GM08714 (cell line): ENCODE measurements around the gene MRPS22.

ENCODE experiments used
- H3K4me3 ChIP-seq: fragments of 200-500 bp; sonication (Bioruptor generic); 2 replicates; pipeline ENCODE4 v1.5.1; 2014; ENCODE audit warnings: mild to moderate bottlenecking, low read length, inconsistent platforms
- ZNF274 ChIP-seq: IDR thresholded peaks from 2 replicates; pipeline ENCODE4 v1.6.1; 2012; ENCODE audit warnings: mild to moderate bottlenecking, low read depth, low read length

The MRPS22 gene

DNA sequence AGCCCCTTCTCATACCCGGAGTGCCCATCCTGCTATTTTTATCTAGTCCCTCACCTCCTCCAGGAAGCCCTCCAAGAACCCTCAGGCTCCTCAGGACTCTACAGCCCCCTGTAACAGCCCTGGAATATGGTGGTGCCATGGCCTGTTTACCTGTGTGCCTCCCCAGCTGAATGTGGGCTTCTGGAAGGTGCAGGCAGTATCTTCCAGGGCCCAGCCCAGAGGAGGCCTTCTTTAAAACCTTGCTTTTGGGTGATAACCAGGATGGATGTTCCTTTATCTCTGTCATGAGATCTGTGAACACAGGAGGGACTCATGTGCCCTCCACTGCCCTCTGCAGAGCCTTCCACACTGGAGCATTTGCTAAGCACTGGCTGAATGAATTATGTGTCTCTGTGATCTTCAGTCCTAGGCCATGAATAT is 36.7 kb upstream of the MRPS22 start:
- no peak for TF ChIP-seq ZNF274
- H3K4me3 ChIP-seq: no peak overlapping the region

GRCh38 chr3:139307601-139308555 is 35.9 kb upstream of the MRPS22 start:
- no peak for TF ChIP-seq ZNF274
- no peak overlapping the region for H3K4me3 ChIP-seq

DNA sequence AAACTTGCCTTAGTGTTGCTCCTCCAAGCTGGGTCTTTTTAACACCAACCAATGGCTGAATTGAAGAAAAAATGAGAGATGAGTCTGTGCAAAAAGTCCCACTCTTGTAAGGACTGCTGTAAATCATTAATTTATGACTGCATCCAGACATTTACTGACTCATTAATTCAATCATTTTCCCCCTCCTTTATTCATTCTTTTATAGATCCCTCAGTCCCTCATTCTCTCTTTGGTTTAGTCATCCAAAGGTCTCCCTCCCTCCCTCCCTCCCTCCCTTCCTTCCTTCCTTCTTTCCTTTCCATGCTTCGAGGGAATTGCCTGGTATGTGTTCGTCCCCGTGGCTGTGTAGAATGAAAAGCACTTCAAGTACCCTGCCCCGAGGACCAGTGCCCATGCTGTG is 35.3 kb upstream of the MRPS22 start:
- TF ChIP-seq ZNF274: no peak
- H3K4me3 ChIP-seq: no peak overlapping the region

DNA sequence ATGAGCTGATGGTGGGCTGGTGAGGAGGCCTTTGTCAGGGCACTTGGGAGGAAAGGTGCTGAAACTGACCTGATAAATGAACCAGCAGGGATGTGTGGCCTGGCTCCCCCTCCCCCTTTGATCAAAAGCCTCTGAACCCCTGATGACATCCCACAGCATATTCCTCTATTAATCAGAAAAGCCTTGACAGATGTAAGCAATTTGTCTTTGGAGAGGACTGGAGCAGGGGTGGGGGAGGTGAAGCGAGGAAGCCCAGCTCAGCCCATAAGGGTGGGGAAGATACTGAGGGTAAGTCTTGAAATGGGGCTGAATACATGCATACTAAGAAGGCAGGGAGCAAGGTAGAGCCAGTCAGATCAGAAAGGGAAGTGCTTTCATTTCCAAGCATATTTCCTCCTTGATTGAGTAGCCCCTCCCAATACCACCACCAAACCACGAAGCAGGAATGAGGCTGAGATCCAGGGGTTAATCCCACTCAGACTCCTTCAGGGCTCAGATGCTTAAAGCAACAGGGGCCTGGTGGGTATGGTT is 34.7 kb upstream of the MRPS22 start:
- no peak for TF ChIP-seq ZNF274
- H3K4me3 ChIP-seq: no peak overlapping the region

DNA sequence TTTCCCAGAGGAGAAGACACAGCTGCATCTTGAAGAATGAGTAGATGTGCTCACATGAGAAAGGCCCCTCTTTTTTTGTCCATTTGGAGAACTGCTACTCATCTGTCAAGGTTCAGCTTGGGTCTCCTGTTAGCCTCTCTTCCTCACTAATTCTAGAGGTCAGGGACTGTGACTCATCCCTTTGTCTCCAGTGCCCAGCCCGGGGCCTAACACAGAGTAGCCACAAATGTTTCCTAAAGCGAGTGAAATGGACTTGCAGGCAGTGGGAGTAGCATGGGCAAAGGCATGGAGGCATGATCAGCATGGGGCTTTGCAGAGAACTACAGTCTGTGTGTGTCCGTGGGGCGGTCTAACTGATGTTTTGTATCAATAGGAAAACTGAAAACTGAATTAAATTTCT is 33.9 kb upstream of the MRPS22 start:
- no peak for TF ChIP-seq ZNF274
- no peak overlapping the region for H3K4me3 ChIP-seq

DNA sequence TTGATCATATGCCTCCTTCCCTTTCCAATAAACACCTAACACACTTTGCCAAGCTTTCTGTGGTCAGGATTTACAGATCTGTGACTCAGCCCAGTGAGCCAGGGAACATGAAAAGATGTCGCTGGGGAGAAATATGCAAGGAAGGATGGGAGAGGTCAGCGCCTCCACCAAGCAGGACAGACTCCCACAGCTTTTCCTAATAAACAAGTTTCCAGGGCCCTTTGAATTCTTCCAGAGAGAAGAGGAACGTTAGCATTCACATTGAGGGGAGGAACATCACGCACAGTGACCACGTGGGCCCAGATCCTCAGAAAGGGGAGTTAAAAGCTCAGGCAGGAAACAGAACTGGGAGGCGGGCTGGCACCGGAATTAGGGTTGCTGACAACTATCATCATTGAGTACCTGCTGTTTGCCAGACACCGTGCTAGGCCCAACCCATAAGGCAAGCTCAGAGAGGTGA is 33.3 kb upstream of the MRPS22 start:
- no peak overlapping the region for H3K4me3 ChIP-seq
- TF ChIP-seq ZNF274: no peak

- no peak for TF ChIP-seq ZNF274
- no peak overlapping the region for H3K4me3 ChIP-seq
These were observed 32.3 kb upstream of the MRPS22 start for GRCh38 chr3:139311557-139311956.

GRCh38 chr3:139312416-139312815 is 31.4 kb upstream of the MRPS22 start:
- no peak overlapping the region for H3K4me3 ChIP-seq
- no peak for TF ChIP-seq ZNF274

DNA sequence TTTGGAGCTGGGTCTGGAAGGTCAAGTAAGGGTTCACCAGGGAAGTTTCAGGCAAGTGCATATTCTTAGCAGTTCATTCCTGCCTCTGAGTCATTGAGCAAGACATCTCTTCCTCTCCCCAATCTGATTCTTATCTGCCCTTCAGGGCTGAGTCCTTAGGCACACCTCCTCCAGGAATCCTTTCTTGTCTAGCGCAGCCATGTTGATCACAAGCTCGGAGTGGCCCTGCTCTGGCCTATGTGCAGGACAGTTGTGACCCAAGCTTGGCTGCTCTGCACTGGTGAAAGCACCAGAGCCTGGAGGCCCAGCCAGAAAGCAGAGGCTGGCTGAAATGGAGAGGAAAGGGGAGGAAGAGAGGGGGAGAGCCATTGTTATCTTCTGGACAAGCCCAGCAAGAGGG is 30.9 kb upstream of the MRPS22 start:
- TF ChIP-seq ZNF274: no peak
- H3K4me3 ChIP-seq: no peak overlapping the region

- no peak for TF ChIP-seq ZNF274
- H3K4me3 ChIP-seq: no peak overlapping the region
These were observed 29.9 kb upstream of the MRPS22 start for GRCh38 chr3:139313921-139314320.

DNA sequence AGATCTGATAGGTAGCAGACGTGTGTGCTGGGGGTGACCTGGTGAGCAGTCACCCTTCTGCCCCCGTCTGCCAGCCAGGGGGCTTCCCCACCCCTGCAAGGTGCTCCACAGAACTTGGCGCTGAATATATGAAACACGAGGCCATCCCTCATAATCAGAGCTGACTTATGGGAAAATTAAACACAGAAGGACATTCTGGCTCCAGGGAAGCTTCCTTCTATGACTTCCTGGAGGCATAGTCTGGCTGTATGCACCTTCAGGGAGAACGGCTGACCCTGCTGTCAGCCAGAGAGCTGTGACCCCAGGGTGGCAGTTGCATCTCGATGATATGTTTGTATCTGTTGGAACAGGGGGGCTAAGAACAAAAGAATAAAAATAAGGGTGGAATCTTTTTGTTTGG is 26.6 kb upstream of the MRPS22 start:
- TF ChIP-seq ZNF274: no peak
- no peak overlapping the region for H3K4me3 ChIP-seq

DNA sequence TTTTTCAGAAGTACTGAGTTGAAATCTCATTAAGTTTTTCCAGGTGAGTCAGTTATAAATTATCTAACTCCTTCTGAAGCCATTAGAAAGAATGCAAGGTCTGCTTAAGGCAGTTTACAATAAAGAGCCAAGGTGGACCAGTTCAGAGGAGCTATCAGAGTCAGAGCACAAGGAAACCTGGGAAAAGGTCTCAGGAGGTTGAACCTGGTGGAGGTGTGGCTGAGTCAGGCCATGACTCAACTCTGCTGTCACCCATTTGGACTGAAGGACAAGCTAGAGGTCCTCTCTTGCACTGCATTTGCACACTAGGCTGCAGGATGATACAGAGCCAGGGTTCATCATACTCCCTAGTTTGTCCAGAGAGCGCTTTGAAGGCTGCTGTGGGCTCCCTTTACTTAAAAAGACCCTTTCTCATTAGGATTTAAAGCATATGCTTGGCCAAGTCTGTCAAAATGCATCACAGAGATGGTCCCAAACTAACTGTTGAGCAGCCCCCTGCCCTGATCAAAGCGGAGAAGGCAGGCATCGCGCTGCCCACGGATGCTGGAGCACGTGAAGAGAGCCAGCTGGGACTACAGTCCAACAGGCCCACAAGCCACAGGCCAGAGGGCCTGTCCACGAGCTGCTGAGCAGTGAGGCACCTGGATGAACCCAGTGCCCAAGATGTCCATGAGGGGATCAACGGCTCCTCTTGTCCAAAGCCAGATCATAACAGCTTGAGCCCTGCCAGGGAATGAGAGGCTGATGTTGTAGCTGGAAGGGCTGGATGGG is 26.0 kb upstream of the MRPS22 start:
- TF ChIP-seq ZNF274: no peak
- no peak overlapping the region for H3K4me3 ChIP-seq

DNA sequence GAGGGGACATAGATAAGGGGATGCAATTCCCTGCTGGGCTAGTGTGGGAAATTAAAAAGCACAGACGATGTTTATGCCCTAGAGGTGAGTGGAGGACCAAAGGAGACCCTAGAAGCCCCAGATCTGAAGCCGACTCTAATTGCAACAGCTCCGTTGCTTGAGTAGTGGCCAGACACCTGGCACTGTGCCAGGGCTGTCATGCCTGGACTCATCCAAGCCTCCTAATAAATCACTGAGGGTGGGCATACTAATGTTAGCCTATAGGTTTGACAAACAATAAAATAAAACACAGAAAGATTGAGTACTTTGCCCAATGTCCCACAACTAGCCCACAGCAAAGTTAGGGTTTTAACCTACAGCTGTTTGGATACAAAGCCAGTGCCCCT is 25.4 kb upstream of the MRPS22 start:
- no peak overlapping the region for H3K4me3 ChIP-seq
- no peak for TF ChIP-seq ZNF274

DNA sequence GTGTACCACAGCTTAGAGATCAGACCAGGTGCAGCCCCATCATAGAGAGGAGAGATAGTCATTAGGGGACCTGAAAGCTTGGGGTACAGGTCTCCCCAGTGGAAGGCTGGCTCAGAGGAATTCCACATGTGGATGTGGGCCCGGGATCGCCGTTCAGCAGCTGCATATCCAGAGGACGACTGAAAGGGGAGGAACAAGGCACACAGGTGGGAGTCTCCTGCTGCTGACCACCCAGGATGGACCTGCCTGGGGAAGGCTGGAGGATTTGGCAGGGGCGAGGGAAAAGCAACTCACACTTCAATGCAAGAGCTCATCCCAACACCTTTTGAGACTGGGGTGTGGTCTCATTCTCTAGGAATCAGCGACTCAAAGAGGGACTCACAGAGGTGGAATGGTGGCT is 25.0 kb upstream of the MRPS22 start:
- H3K4me3 ChIP-seq: no peak overlapping the region
- TF ChIP-seq ZNF274: no peak
